ENCODE measurements around the gene EPHA1.

Gene EPHA1

DNA sequence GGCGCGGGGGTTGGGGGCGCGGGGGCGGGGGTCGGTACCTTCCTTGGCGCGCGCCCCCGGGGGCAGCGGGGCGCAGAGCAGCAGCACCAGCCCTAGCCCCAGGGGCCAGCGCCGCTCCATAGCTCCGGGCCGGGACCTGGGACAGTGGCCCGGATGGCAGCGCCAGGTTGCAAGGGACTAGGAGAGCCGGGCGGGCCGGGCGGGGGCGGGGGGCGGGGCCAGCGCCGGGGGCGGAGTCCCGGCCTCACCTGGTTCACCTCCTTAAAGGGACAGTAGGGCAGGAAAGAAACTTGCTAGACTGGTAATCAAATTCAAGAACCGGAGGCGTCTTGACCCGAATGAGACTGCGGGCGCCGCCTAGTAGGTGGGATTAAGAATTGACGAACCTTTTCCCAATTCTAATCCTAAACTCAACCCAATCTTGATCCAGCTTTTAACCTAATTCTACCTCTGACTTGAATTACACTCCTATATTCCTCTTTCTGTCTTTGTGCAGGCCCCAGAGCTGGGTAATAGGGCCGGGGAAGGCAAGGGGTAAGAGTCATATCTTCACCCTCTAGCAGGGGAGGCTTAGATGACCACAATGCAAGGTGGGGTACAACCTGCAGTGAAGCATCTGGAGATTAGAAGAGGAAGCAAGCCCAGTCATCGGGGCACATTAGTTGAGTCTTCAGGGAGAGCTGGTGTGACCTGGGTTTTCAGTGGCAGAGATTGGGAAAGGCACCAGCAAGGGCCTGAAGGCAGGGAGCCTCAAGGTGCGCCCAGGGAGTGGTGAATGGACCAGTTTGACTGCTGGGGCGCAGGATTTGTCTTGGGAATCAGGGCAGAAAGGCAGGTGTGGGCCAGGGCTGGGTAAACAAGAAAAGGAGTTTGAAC, at the start of gene EPHA1:
Gene EPHA1, minus strand, starts transcription at position 171 of the 876 bp plus-strand sequence. Its CDS starts 51 bp downstream, at position 120.
- DNase-seq = peak; percentile 70

- DNase-seq = no peak
Measured at GRCh38 chr7:143458263-143458662, 49.6 kb upstream of the EPHA1 start.

DNA sequence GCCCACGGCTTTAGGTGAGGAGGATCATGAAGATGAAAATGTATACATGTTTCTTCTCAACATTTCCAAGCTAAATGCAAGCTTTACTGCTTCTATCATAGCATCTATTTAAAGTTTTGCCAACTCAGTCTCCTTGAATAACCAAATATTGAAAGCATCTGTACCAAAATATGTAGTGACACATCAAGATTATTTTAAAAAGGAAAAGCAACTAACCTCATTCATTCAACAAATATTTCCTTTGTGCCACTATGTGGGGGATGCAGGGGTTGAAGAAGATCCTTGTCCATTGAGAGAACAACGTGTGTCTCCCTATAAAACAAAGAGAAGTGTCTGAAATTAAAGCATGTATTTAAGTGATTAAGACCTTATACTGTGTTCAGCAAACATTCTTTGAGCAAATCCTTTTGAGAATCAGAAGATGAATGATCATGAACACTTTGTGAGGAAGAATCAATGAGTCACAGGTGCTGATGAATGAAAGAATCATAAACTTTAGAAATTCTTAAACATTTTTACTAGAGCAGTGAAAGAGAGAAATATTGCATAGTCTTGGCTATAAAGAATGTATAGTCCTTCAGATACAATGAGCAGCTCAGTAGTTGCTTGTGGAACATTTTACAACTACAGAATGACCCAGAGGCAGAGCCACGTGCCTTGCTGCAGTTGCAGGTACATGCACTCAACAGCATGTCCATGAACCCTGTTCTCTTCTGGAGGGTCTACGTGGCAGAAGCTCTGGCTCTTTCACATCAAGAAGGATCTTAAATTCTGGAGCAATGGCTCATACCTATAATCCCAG, 48.5 kb upstream of the EPHA1 start:
- no peak for DNase-seq

DNA sequence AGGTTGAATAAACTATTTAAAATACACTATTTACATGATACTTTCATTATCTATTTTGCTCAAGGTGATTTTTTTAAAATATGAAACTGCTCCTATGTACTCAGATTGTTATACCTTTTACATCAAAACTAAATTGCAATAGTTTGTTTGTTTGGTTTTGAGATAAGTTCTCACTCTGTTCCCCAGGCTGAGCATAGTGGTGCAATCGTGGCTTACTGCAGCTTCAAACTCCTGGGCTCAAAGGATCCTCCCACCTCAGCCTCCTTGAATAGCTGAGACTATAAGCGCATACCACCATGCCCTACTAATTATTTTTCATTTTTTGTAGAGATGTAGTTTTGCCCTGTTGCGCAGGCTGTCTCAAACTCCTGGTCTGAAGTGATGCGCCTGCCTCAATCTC, 47.3 kb upstream of the EPHA1 start:
- DNase-seq = no peak

DNA sequence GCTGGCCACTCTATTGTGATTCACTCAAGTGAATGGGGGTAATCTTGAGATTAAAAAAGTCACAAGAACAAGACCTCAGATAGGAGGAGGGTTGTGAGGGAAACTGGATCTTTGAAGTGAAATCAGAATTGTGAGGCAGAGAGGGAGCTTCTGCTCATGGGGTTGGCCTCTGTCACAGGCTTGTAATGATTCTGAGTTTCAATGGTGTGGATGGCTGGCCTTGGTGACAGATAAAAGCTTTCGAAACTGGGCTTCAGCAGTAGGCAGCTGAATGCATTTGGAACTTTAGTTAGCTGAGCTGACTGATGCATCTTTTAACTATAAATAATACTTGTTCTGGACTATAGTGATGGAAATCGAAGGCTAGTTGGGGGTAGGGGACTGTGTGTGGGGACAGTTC, 46.8 kb upstream of the EPHA1 start:
- DNase-seq = no peak

DNA sequence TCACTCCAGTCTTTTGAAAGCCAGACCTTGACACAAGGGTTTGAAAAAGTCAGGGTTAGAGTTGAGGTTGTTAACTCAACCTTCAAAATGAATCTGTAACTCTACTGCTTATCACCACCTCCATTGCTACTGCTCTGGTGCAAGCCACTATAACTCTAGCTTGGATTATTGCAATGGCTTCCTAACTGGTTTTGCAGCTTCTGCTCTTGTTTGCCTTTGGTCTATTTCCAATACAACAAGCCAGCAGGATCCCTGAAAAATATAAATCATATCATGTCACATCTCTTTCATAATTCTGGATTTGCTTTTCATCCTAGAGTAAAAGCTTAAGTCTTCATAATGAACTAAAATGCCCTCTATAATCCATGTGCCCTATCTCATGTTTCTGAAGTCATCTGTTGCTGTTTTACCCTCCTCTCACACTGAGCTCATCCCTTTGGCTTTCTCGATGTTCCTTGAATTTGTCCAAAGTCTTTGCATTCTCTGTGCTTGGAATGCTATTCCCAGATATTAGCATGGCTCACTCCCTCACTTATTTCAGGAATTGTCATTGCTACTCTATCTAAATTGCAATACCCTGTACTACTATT, 45.5 kb upstream of the EPHA1 start:
- DNase-seq = no peak

DNA sequence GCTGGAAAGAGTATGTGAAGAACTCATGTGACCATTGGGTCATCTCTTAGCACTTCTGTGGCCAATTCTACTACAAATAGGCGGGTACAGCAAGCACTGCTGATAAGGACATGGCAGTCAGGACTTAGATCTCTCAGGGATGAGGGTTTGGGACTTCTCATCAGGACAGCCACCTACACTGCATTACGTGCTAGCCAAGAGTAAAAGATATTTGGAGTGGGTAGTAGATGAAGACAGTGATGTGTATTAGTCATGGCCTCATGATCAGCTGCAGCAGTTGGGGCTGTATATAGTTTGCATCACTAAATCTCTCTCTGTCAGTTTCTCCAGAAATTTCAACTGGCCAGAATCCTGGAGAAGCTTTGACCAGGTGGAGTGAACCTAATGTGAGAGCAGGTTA, 43.8 kb upstream of the EPHA1 start:
- DNase-seq = no peak

GRCh38 chr7:143451746-143452145, 43.1 kb upstream of the EPHA1 start:
- no peak for DNase-seq

DNA sequence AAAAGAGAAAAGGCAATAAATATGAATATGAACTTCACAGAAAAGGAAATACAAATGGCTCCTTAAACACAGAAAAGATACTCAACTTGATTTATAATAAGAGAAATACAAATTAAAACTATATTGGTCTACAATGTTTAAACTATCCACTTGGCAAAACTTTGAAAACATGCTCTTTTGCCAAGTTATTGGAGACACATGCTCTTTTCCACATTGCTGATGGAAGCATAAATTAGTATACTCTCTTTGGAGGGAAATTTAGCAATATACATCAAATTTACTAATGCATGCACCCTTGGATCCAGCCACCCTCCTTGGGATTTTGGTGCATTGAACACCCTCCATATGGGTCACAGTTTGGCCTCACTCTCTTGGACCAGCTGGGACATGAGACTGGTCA, 42.5 kb upstream of the EPHA1 start:
- DNase-seq = no peak

GRCh38 chr7:143449793-143450192, 41.1 kb upstream of the EPHA1 start:
- no peak for DNase-seq

- DNase-seq = no peak
Measured at GRCh38 chr7:143448429-143448828, 39.8 kb upstream of the EPHA1 start.

- peak; percentile 13 for DNase-seq
Measured at GRCh38 chr7:143447466-143447865, 38.8 kb upstream of the EPHA1 start.

GRCh38 chr7:143444785-143445184, 36.1 kb upstream of the EPHA1 start:
- no peak for DNase-seq

DNA sequence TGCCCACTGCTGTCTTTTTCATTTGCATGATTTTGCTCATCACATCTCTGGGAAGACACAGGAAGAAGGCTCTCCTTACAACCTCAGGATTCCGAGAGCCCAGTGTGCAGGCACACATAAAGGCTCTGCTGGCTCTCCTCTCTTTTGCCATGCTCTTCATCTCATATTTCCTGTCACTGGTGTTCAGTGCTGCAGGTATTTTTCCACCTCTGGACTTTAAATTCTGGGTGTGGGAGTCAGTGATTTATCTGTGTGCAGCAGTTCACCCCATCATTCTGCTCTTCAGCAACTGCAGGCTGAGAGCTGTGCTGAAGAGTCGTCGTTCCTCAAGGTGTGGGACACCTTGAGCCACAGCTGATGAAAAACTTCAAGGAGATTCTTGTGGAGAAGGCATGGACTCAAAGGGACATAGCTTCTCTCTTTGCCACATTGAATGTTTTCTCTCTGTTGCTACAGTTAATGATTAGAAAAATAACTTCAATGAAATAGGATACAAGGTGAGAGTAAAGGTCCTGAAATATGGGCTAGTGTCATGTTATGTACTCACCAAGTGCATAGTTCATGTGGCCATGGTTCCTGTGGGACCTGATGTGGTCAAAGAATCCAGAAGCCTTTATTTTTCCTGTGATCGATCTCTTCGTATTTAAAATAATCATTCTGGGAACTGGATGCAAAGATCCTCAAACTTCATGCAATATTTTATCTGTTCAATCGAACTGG, 35.6 kb upstream of the EPHA1 start:
- no peak for DNase-seq

DNA sequence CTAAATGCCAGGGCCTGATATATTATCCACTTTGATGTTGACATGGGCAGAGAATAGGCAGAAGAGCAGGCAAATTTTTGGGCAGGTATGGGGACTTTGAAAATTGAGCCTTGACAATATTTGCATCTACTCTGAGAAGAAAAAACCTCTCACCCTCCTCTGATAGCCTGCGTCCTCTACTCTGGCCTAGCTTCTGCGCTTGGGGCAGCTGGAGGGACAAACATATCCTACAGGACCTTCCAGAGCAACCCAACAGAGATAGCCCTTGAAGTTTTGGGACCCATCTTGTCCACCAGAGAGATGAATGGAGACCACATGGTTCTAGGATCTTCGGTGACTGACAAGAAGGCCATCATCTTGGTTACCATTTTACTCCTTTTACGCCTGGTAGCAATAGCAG, 34.5 kb upstream of the EPHA1 start, which contains the start of gene TAS2R60:
Gene TAS2R60, plus strand, starts transcription at position 301 of the 400 bp plus-strand sequence. Its CDS starts 0 bp downstream, at position 301.
- no peak for DNase-seq

- no peak for DNase-seq
Measured at GRCh38 chr7:143439866-143440265, 31.2 kb upstream of the EPHA1 start.

DNA sequence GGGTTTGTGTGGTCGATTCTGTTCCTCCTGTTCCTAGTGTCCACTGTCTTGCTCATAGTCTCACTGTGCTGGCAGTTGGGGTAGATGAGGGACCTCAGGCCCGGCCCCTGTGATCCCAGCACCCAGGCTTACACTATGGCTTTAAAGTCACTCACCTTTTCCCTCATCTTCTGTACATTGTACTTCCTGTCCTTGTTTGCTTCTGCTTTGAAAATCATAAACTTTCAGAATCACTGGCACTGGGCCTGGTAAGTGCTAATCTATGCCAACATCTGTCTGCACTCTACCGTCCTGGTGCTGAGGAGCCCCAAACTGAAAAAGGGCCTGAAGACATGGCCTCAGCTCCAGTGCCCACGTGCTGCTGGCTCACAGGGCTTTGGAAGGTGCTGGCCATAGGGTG, 28.9 kb upstream of the EPHA1 start:
- no peak for DNase-seq

DNA sequence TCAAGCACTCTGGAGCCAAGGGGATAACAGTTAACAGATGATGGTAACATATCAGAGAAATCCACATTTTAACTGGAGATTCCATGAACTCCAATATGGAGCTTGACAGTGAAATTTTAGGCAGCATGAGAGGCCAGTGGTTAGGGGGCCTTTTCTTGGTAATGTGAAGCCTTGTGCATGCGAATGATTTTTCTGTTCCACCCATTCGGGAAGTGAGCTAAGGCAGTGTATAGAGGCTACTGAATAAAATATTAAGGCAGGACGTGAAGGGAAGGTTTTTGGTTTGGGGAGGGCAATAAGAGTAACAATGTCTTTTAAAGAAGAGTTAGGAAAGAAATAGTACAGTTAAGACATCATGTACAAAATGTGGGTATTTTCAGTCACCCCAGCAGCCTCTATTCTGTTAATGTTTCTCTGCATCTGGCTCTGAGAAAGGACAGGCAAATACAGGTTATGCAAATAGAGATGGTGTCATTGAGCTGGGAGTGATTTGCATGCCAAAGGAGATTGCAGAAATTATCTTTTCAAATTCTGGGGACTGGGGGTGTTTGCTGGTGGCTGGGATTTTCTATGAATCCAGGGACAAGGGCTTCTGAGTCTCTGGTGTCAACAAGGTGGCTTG, 27.8 kb upstream of the EPHA1 start:
- no peak for DNase-seq

DNA sequence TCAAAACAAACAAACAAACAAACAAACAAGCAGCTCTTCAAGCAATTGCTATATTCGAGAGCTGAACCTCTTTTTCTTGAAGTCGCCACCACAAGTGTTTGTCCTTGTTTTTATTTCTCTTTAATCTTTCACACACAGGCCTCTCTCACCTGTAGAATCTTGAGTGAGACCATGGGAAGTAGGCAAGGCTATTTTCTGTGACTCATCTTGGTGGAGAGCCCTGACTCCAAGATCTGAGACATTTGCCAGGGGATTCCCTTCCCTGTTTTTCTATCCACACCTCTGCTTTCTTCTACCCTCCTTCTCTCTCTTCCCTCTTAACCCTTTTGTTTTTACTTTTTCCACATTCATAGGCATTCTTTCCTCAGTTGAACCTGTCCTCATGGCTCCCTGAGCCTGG, 26.6 kb upstream of the EPHA1 start:
- DNase-seq = peak; percentile 6

- peak; percentile 89 for DNase-seq
Measured at GRCh38 chr7:143434660-143435059, 26.0 kb upstream of the EPHA1 start.

GRCh38 chr7:143433759-143434158, 25.1 kb upstream of the EPHA1 start:
- no peak for DNase-seq

GRCh38 chr7:143431109-143431508, 22.5 kb upstream of the EPHA1 start:
- no peak for DNase-seq

All from DMS79 (cell line).